Measurements from ENCODE around the gene UGT1A7.

DNA sequence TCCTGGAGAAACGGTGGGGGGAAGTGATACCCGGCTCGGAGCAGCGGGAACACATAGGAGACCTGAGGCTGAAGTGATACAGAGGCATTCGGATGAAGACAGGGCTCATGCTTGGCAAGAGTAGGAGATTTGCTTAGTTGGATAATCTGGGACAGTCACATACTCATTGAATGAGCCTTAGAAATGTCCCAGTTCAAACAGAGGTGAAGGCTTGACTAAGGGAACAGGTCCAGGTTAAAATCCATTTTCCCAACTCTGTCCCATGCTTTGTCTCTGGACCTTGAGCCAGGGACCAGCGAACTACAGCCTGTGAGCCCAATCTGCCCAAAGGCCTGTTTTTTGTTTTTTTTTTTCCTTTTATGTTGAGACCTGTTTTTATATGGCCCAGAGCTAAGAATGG, 12.3 kb downstream of the UGT1A7 start:
- TF ChIP-seq EP300 (IDR thresholded peaks at IDR 0.05), result no peak
- TF ChIP-seq POLR2AphosphoS5 (IDR thresholded peaks at IDR 0.05), result no peak
